Measurements from ENCODE around the gene PLCH2. TPM values are rescaled to one million over a fixed set of nuclear protein-coding genes. Genes with fewer than 3 reads are reported as not detected.

The PLCH2 gene
- total and polyA plus RNA-seq, 2 donors (not counting 3 experiments of a cell fraction or from before 2014, with no cell fraction given) = 0.19 to 0.31 TPM

DNA sequence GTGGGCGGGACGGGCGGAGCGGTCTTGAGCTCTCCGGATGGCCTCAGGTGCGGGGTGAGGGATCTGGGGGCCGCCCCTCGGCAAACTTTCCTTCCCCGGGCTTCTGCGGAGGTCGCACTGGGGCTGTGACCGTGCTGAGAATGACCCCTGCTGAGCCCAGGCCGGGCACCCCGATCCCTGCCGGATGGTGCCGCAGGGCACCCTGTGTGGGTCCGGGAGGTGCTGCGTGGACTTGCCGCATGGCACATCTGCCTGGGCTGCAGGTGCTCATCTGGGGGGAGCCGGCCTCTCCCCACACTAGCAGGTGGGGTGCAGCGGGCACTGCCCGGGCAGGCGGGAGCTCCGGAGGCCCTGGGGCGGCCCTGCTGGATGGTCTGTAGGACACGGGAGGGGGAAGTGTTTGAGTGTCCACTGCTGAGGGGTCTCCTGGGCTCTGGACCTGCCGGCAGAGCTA is 31.9 kb upstream of the PLCH2 start:
- intact Hi-C loops (cut with micrococcal nuclease) (no loop called here), dilution Hi-C loops (cut with MboI; ENCODE audit: extremely low pct_ligation_motif_present, low sequenced_read_pairs) (no loop called here)
- ChIA-PET CTCF (interaction anchor here (0.6 to 1.0 kb wide), 2 partner anchors 65 to 104 kb away, joined by 3 read pairs; no protein-coding TSS in a partner anchor), POLR2A (no interaction called here)
- BruUV-seq (replicated peaks) = no TSS peak
- Histone ChIP-seq H3K79me2 (ENCODE audit: control insufficient read depth, insufficient read depth, low read length) (no peaks in the 10 kb centered on the region), H3K9ac (replicated peaks; ENCODE audit: extremely low read depth, insufficient read depth, low read length) (no peak overlapping the region), H3K27ac (ENCODE audit: insufficient read depth, low read depth, low read length) (no peak overlapping the region), H3K4me1 (ENCODE audit: control insufficient read depth, extremely low read depth, insufficient read depth, low read length) (peaks cover 10% of the 10 kb centered on the region), H3K9me3 (replicated peaks; ENCODE audit: control insufficient read depth, insufficient read depth, low read length) (no peaks in the 10 kb centered on the region), H3K4me2 (ENCODE audit: insufficient read depth, low read length) (no peak overlapping the region), H2AFZ (ENCODE audit: low read depth, low read length) (no peak overlapping the region), H3K9me1 (replicated peaks; ENCODE audit: control insufficient read depth, extremely low read depth, insufficient read depth, low read length) (no peaks in the 10 kb centered on the region), H3K4me3 (replicated peaks in 1 of 3; ENCODE audit: insufficient read depth in 1 of 3, low read depth in 1 of 3, low read length in 3 of 3) (no peak overlapping the region), H3K27me3 (ENCODE audit: control insufficient read depth in 2 of 2, insufficient read depth in 2 of 2, low read length in 2 of 2) (peaks cover 6 to 13% of the 10 kb centered on the region in 2 experiments), H3K36me3 (ENCODE audit: control insufficient read depth in 2 of 2, extremely low read depth in 1 of 2, insufficient read depth in 2 of 2, low read length in 2 of 2) (no peaks in the 10 kb centered on the region), H4K20me1 (replicated peaks; ENCODE audit: control insufficient read depth, extremely low read depth, insufficient read depth, low read length) (no peaks in the 10 kb centered on the region)
- FAIRE-seq (no peak), DNase-seq (ENCODE audit: low read depth, low spot score) (no peak)
- no peak for TF ChIP-seq POLR2A (IDR thresholded peaks at IDR 0.05; ENCODE audit: low read depth, low read length)
- TF ChIP-seq POLR2AphosphoS5 (IDR thresholded peaks at IDR 0.05; ENCODE audit: insufficient read depth, low read depth, low read length) = no peak
- TF ChIP-seq GATA2 (IDR thresholded peaks at IDR 0.05; ENCODE audit: insufficient read depth, insufficient read length, low read depth, low read length) = no peak
- peak; percentile 53 for TF ChIP-seq EZH2 (IDR thresholded peaks at IDR 0.05; ENCODE audit: borderline replicate concordance, low read depth, low read length, severe bottlenecking)
- TF ChIP-seq, protein P1, sequence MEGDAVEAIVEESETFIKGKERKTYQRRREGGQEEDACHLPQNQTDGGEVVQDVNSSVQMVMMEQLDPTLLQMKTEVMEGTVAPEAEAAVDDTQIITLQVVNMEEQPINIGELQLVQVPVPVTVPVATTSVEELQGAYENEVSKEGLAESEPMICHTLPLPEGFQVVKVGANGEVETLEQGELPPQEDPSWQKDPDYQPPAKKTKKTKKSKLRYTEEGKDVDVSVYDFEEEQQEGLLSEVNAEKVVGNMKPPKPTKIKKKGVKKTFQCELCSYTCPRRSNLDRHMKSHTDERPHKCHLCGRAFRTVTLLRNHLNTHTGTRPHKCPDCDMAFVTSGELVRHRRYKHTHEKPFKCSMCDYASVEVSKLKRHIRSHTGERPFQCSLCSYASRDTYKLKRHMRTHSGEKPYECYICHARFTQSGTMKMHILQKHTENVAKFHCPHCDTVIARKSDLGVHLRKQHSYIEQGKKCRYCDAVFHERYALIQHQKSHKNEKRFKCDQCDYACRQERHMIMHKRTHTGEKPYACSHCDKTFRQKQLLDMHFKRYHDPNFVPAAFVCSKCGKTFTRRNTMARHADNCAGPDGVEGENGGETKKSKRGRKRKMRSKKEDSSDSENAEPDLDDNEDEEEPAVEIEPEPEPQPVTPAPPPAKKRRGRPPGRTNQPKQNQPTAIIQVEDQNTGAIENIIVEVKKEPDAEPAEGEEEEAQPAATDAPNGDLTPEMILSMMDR (IDR thresholded peaks at IDR 0.05; ENCODE audit: extremely low read depth in 1 of 2, insufficient read depth in 1 of 2, low read depth in 1 of 2, low read length in 2 of 2) = no peak
- TF ChIP-seq MYC (IDR thresholded peaks at IDR 0.05; ENCODE audit: low read depth, low read length) = no peak

Measured in endothelial cell of umbilical vein (primary cell).